GM18519 (cell line): ENCODE measurements around the gene DGKI.
"Not testable (repeated sequence)": the region's sequence is repeated elsewhere in the genome, so short reads cannot be mapped to it uniquely, and the experiment has no call there.

Experiments
- ATAC-seq: cut with Tn5 transposase; IDR thresholded peaks from one replicate; pipeline ENCODE4 v1.9.1; 2021; ENCODE audit warnings: mild to moderate bottlenecking, moderate library complexity; ENCODE audit not compliant: unreplicated experiment, low FRiP score

Gene DGKI

DNA sequence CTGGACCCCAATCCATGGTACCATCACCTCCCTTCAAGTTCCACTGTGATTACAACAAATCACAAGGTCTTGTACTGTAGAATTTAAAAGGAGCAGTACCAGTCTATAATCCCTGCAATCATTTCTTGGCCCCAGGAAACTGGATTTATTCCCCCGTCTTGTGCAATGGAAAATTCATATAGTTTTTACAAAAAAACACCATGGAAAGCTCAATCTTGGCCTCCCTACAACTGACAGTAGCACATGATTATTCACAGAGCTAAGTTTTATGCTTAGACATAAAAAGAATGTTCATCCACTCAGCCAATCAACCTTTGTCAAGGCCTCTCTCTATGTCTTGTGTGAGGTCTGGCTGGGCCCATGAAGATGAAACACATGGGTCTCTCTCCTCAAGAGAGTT, 10.2 kb downstream of the DGKI start:
- ATAC-seq = no peak

DNA sequence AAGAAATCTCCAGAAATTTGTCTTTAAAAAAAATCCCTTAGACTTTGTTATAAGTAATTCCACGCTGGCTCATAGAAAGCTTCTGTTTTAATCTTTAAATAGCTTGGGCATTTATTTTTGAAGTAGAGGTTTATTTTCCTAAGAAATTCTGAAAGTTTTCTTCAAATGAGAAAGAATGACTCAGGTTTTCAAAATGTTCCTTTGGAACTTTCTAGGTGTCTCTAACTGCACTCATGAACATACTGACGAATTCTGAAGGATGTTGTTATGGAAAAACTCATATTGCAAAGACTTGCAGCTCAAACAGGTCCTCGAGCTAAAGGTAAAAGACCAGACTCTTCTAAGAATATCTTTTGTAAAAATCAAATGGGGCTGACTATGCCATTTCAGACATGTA, 10.7 kb downstream of the DGKI start:
- ATAC-seq = no peak

DNA sequence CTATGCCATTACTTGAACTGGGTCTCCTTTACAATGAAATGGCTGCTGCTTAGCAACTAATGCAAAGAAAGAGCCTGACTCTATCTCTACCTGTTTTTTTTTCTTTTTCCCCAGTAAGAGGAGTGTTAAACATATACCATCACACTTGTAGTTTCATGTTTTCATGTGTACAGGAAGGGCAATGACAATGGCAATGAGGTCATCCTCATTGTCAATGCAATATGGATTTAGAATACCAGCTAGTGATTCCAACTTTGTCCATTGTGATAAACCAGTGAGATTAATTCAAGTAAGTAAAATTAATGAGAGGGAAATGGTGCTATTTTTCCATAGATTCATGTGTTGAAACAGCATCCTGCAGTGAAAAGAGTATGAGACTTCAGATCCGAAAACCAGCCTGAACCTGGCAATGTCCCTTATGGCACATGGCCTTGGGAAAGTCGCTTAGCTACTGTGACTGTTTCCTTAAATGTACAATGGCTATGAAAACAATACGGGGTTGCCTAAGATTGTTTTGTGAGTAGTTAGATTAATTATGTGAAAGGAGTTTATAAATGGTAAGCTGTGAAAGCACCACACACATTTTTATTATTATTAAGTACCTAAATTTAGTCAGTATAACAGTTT, 11.2 kb downstream of the DGKI start:
- no peak for ATAC-seq

DNA sequence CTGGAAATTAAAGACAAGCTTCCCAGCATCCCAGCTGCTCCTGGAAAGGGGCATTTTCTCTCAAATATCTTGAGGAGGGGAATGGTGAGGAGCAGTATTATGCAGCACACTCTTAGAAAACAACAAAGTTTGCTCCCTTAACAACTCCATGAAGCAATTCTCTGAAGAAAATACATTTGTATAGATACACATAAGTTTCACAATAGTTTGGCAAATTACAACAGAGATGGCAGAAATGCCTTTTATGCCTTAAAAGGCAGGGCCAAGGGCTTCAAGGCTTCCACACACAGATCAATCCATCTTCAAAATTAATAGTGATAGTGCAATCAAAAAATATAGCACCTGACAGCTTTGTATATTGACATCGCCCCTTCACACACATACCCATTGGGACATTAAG, 12.2 kb downstream of the DGKI start:
- no peak for ATAC-seq

DNA sequence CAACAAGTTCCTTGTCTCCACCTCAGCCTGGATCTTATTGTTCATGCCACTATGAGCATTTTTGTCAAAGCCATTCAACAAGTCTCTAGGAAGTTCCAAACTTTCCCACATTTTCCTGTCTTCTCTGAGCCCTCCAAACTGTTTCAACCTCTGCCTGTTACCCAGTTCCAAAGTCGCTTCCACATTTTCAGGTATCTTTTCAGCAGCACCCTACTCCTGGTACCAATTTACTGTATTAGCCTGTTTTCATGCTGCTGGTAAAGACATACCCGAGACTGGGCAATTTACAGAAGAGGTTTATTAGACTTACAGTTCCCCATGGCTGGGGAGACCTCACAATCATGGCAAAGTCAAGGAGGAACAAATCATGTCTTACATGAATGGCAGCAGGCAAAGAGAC, 13.8 kb downstream of the DGKI start:
- not testable (repeated sequence) for ATAC-seq

DNA sequence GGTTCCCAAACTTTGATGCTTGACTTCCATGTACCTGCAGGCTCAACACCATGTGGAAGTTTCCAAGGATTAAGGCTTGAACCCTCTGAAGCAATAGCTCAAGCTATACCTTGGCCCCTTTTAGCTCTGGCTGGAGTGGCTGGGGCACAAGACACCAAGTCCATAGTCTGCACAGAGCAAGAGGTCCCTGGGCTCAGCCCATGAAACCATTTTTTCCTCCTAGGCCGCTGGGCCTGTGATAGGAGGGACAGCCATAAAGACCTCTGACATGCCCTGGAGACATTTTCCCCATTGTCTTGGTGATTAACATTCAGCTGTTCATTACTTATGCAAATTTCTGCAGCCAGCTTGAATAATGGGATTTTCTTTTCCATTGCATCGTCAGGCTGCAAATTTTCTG, 14.4 kb downstream of the DGKI start:
- ATAC-seq = no peak

- ATAC-seq = not testable (repeated sequence)
Measured at GRCh38 chr7:137831555-137831954, 15.2 kb downstream of the DGKI start.

DNA sequence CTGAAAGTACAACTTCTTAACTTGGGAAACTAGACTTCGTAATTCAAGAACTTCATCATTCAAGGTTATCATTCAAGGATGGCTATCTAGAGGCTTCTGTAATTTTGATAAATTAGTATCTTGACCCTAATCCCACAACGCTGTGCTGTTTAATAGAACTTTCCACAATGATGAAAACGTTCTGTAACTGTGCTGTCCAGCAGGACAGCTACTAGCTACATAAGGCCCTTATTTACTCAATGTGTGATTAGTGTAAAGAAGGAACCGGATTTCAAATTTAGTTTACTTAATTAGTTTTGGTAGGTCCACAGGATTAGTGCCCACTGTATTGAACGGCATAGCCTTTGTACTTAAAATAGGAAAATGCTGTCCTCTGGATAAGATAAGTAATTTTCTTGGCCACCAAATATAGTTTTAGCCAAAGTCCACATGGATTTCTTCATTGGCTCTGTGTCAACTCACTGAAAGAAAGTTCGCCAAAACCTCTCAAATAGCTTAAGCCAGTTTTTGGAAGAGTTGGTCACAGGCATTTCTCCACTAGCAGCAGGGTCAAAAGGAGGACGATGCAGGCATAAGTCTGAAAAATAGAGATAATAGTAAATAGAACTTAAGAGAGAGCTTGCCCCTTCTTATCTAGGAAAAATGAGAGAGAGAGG, 17.3 kb downstream of the DGKI start:
- no peak for ATAC-seq

- ATAC-seq = no peak
Measured at GRCh38 chr7:137828456-137828855, 18.3 kb downstream of the DGKI start.

- ATAC-seq = no peak
Measured at GRCh38 chr7:137825489-137825888, 21.3 kb downstream of the DGKI start.

DNA sequence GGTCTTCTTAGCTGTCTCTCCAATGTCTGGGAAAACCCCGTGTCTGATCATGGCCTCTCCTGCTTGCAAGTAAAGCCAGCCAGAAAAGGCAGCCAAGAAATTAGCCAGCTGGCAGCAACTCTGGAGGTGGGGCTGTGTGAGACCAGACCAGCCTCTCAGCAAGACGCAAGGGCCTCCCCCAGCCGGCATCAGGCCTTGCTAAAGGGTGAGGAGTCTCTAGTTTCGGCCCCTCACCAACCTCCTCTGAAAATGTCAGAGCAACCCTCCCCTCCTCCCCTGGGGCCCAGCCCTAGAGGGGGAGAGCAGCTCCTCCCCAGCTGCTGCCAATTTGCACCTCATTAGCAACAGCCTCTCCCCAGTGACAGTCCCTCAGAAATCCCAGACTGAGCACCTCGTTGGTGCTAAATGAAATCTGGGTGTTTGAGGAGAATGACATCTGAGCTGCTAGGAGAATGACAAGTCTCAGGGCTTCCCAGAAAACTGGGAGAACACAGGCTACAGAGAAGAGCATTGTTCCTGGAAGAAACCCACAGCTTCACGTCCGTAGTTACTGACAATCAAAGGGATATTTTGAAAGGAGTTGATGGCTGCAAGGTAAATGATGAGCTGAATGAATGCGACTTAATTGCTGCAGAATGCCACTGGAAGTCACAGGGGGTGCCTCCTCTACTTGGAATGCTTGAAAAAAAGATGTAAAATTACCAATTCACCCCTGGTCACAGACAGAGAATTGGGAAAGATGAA, 25.9 kb downstream of the DGKI start:
- ATAC-seq = peak; percentile 58

GRCh38 chr7:137820156-137820555, 26.6 kb downstream of the DGKI start:
- ATAC-seq = no peak

- ATAC-seq = no peak
Measured at GRCh38 chr7:137818036-137818435, 28.7 kb downstream of the DGKI start.

DNA sequence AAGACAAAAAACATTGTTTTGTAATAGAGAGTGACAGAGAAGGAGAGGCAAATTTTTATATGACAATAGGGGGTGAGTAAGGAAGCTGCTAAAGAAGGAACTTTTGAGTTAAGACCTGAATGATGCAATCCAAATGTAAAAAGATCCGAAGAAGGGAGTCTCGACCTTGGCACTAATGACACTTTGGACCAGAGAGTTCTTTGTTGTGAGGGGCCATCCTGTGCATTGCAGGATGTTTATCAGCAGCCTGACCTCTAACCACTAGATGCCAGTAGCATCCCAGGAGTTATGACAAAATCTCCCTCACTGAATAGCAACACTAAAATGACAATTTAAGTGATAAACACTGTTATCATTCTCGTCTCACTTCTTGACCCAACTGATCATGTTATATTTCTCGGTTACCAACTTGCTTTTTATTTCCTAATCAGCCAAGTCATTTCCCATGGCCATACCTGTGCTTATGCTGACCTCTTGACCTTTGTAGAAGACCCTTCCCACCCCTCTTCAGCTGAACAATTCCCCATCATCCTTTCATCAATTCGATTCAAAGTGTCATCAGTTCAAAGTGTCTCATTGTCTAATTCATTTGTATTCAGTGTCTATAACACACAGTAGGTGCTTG, 30.0 kb downstream of the DGKI start:
- no peak for ATAC-seq

- no peak for ATAC-seq
Measured at GRCh38 chr7:137813541-137813940, 33.2 kb downstream of the DGKI start.

DNA sequence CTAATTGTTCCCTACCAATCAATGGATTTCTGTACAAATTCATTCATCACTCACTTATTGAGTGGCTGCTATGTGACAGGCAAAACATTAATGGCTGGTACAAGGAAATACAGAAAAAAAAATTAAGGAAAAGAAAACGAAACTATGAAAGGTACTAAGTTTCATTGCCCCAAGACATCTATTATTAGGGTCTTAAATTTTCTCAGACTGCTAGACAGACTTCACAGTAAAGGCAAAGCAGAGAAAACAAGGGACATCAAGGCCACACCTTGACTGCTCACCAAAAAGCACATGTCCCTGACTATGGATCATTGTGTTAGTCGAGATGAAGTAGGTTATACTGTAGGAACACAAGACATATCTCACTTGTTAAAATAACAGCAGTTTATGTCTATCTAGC, 36.5 kb downstream of the DGKI start:
- ATAC-seq = no peak

GRCh38 chr7:137804836-137805235, 41.9 kb downstream of the DGKI start:
- no peak for ATAC-seq

GRCh38 chr7:137801491-137801890, 45.3 kb downstream of the DGKI start:
- ATAC-seq = no peak

DNA sequence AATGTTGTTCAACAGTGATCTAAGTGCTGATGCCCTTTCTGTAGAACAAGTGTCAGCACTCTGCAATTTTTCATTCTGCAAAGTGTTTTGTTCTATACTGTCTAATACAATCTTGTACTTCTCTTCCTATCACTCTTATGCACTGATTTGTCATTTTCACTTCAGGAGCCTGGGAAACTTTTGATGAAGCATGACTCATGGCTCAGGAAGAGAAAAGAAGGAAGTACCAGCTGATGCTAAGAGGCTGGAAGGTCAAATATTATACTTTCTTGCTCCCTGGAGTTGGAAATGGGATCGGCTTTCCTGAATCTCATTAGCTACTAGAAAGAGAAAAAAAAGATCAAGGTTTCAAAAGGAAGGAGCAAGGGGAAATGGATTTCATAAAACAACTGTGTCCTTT, 45.8 kb downstream of the DGKI start:
- ATAC-seq = no peak

- peak; percentile 98 for ATAC-seq
Measured at GRCh38 chr7:137798073-137798763, 48.6 kb downstream of the DGKI start.

- no peak for ATAC-seq
Measured at GRCh38 chr7:137795211-137795610, 51.6 kb downstream of the DGKI start.
